OCI-LY1 (cell line): ENCODE data around the gene TBC1D8.

Experiments used
- H2AFZ ChIP-seq: fragments of 200-600 bp; sonication (generic), shearing (Covaris generic); 2 replicates; pipeline ENCODE4 v1.6.0; 2014; ENCODE audit warnings: antibody characterized with exemption, mild to moderate bottlenecking, low read length
- H3F3A ChIP-seq: fragments of 200-600 bp; sonication (generic), shearing (Covaris generic); 2 replicates; pipeline ENCODE4 v1.6.0; 2014; ENCODE audit warnings: mild to moderate bottlenecking, antibody characterized with exemption, low read length, moderate library complexity; ENCODE audit not compliant: insufficient read depth
- H3K27ac ChIP-seq: fragments of 200-600 bp; sonication (generic); 2 replicates; pipeline ENCODE4 v1.5.1; 2014; ENCODE audit warnings: low read length, mixed run types, mild to moderate bottlenecking, low read depth; ENCODE audit not compliant: poor library complexity, severe bottlenecking
- H3K27me3 ChIP-seq: fragments of 200-600 bp; sonication (generic); 2 replicates; pipeline ENCODE4 v1.6.0; 2014; ENCODE audit warnings: antibody characterized with exemption, mild to moderate bottlenecking, low read length, moderate library complexity; ENCODE audit not compliant: insufficient read depth
- H3K36me3 ChIP-seq: fragments of 200-600 bp; sonication (generic); 2 replicates; pipeline ENCODE4 v1.6.1; 2014; ENCODE audit warnings: mild to moderate bottlenecking, antibody characterized with exemption, low read length, moderate library complexity, mixed read lengths; ENCODE audit not compliant: insufficient read depth
- H3K4me1 ChIP-seq: fragments of 200-600 bp; sonication (generic); 2 replicates; pipeline ENCODE4 v1.5.1; 2014; ENCODE audit warnings: mild to moderate bottlenecking, low read length, moderate library complexity; ENCODE audit not compliant: insufficient read depth, severe bottlenecking
- H3K4me2 ChIP-seq: fragments of 200-600 bp; sonication (generic), shearing (Covaris generic); 2 replicates; pipeline ENCODE4 v1.6.1; 2014; ENCODE audit warnings: low read length
- H3K4me3 ChIP-seq: fragments of 200-600 bp; sonication (generic); 2 replicates; pipeline ENCODE4 v1.5.1; 2014; ENCODE audit warnings: low read length, low read depth, mild to moderate bottlenecking, mixed read lengths; ENCODE audit not compliant: poor library complexity, severe bottlenecking
- H3K79me2 ChIP-seq: fragments of 200-600 bp; shearing (Covaris generic); 2 replicates; pipeline ENCODE4 v1.6.1; 2016; ENCODE audit warnings: mixed run types, low read length, mixed read lengths; ENCODE audit not compliant: insufficient read depth
- H3K9ac ChIP-seq: fragments of 200-600 bp; sonication (generic), shearing (Covaris generic); 2 replicates; pipeline ENCODE4 v1.6.1; 2014; ENCODE audit warnings: mild to moderate bottlenecking, low read length, mixed read lengths
- H3K9me2 ChIP-seq: fragments of 200-600 bp; sonication (generic), shearing (Covaris generic); 2 replicates; pipeline ENCODE4 v1.6.1; 2014; ENCODE audit warnings: low read depth, mild to moderate bottlenecking, low read length, mixed read lengths
- H3K9me3 ChIP-seq: fragments of 200-600 bp; shearing (Covaris generic); 2 replicates; pipeline ENCODE4 v1.6.1; 2014; ENCODE audit warnings: low read length, mixed read lengths
- H4K20me1 ChIP-seq: fragments of 200-600 bp; sonication (generic), shearing (Covaris generic); 2 replicates; pipeline ENCODE4 v1.6.0; 2016; ENCODE audit warnings: mild to moderate bottlenecking, low read length; ENCODE audit not compliant: insufficient read depth
- CTCF ChIP-seq: fragments of 200-600 bp; sonication (generic), shearing (Covaris generic); IDR thresholded peaks from 2 replicates; pipeline ENCODE4 v1.5.1; 2017; ENCODE audit warnings: mild to moderate bottlenecking, antibody characterized with exemption, low read length, moderate library complexity, mixed read lengths
- EZH2 ChIP-seq: fragments of 200-600 bp; sonication (generic), shearing (Covaris generic); IDR thresholded peaks from 2 replicates; pipeline ENCODE4 v1.8.0; 2017; ENCODE audit warnings: borderline replicate concordance, mixed run types, mild to moderate bottlenecking, antibody characterized with exemption, low read length, moderate library complexity, mixed read lengths

The TBC1D8 gene

GRCh38 chr2:101151146-101151858 lies at the start of gene TBC1D8:
Gene TBC1D8 (minus strand): TSS chr2:101151382. CDS start chr2:101151253, 129 bp downstream.
- Histone ChIP-seq H3K27ac (no peak within 1 kb of the TSS), H3K27me3 (peaks cover 7% of the 10 kb centered on the region), H3K36me3 (no peaks in the 10 kb centered on the region), H3F3A (no peaks in the 10 kb centered on the region), H3K4me3 (peak within 1 kb of the TSS; percentile 59), H3K4me2 (peak within 1 kb of the TSS; percentile 66), H3K79me2 (no peaks in the 10 kb centered on the region), H3K9ac (peak within 1 kb of the TSS; percentile 23; the same call in 1 of the 2 replicates), H4K20me1 (no peaks in the 10 kb centered on the region), H3K4me1 (peaks cover 16% of the 10 kb centered on the region), H3K9me2 (no peaks in the 10 kb centered on the region), H2AFZ (no peak within 1 kb of the TSS; the same call in 1 of the 2 replicates), H3K9me3 (no peaks in the 10 kb centered on the region)
- TF ChIP-seq CTCF (no peak), EZH2 (no peak)

DNA sequence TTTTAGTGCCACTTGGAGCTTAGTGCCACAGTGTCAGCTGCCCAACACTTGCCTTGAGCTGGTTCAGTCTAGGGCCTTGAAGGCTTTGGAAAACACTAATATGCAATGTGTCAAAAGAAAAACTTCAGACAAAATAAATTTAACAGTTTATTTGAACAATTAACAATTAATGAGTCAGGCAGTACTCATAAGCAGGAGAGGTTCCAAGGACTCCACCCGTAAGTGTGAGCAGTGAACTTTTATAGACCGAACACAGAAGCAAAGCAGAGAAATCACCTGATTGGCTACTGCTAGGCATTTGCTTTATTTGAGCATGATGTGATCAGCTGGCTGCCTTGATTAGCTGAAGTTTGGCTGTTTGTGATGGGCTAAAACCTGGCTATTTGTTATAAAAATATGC lies 49.5 kb upstream of the TBC1D8 start:
- H3K79me2 ChIP-seq = no peaks in the 10 kb centered on the region
- no peak overlapping the region for H3K4me3 ChIP-seq
- no peaks in the 10 kb centered on the region for H3K9me3 ChIP-seq
- H3F3A ChIP-seq = no peaks in the 10 kb centered on the region
- H3K36me3 ChIP-seq = no peaks in the 10 kb centered on the region
- TF ChIP-seq EZH2 (no peak), CTCF (no peak)
- no peaks in the 10 kb centered on the region for H3K4me1 ChIP-seq
- H4K20me1 ChIP-seq = no peaks in the 10 kb centered on the region
- H3K4me2 ChIP-seq = no peak overlapping the region
- H3K27ac ChIP-seq = no peak overlapping the region
- H3K9ac ChIP-seq = no peak overlapping the region
- no peaks in the 10 kb centered on the region for H3K9me2 ChIP-seq
- no peaks in the 10 kb centered on the region; the same call in 1 of the 2 replicates for H3K27me3 ChIP-seq
- H2AFZ ChIP-seq = no peak overlapping the region

GRCh38 chr2:101199251-101199791 lies 48.1 kb upstream of the TBC1D8 start:
- Histone ChIP-seq H3F3A (no peaks in the 10 kb centered on the region), H3K9me2 (no peaks in the 10 kb centered on the region), H3K27me3 (peaks cover 3% of the 10 kb centered on the region; the same call in 1 of the 2 replicates), H3K79me2 (no peaks in the 10 kb centered on the region), H3K9ac (no peak overlapping the region), H3K27ac (no peak overlapping the region), H3K4me3 (no peak overlapping the region), H3K4me2 (no peak overlapping the region), H3K36me3 (no peaks in the 10 kb centered on the region), H2AFZ (no peak overlapping the region), H3K4me1 (no peaks in the 10 kb centered on the region), H3K9me3 (no peaks in the 10 kb centered on the region), H4K20me1 (no peaks in the 10 kb centered on the region)
- TF ChIP-seq EZH2 (no peak), CTCF (no peak)
